HG03103 (cell line): ENCODE results near the gene PFDN1.

ENCODE experiments used
- ATAC-seq: cut with Tn5 transposase; IDR thresholded peaks from one replicate; pipeline ENCODE4 v1.9.1; 2021; ENCODE audit warnings: low read depth; ENCODE audit not compliant: unreplicated experiment

Gene PFDN1

DNA sequence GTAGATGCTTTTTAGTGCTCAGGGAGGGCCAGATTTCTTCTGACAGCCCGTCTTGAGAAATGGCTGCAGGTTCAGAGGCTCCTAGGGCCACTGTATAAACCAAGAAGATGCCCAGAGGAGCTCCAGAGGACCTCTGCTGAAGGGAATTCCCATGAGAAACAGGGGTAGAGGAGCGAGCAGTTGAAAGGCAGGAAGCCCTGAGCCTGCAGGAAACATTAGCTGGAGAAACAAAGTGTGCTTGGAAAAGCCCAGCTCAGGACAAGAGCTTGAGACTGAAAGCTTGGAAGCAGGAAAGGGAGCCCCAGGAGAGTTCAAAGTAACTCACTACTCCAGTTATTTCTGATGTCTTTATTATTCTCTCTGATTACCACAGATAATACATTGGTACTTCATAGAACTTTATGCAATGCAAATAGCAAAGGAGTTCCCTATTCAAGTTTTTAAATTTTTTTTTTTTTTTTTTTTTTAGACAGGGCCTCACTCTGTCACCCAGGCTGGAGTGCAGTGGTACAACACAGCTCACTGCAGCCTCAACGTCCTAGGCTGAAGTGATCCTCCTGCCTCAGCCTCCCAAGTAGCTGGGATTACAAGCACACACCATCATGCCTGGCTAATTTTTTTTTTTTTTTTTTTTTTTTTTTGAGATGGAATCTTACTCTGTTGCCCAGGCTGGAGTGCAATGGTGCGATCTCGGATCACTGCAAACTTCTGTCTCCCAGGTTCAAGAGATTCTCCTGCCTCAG is 27.0 kb upstream of the PFDN1 start:
- ATAC-seq = no peak

DNA sequence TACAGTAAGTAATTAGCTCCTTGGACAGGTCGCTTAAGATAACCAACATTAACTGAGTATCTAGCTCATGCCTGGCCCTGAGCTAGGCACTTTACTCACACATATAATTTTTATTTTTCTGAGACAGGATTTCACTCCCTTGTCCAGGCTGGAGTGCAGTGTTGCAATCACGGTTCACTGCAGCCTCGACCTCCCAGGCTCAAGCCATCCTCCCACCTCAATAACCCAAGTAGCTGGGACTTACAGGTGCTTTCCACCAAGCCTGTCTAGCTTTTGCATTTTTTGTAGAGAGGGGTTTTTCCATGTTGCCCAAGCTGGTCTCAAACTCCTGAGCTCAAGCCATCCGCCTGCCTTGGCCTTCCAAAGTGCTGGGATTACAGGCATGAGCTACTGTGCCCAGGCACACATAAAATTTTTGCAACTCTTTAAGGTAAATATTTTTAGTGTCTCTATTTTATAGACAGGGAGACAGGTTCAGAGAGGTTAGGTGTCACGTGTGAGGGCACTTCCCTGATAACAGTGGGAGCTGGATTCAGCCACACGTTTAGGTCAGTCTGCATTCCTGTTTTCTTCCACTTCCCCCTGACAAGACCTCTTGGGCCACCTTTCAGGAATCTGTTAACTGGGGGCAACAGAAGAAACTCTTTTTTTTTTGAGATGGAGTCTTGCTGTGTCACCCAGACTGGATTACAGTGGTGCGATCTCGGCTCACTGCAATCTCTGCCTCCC is 25.3 kb upstream of the PFDN1 start:
- ATAC-seq = no peak

DNA sequence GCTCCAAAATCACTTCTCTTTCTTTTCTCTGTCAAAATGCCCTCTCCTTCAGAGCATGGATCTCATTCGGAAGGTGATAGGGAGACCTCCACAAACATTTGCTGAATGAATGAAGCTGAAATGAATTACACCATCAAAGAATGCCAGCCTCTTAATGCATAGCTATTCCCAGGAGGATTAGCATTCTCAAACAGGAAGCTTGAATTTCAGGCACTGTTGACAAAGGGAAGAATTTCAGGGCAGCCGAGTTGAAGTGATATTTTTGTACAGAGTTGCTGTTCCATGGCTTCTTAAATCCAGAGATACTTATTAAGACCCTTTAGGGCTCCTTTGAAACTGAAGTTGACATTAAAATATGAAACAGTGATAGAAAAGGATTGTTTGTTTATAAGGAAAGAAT is 24.7 kb upstream of the PFDN1 start:
- no peak for ATAC-seq

DNA sequence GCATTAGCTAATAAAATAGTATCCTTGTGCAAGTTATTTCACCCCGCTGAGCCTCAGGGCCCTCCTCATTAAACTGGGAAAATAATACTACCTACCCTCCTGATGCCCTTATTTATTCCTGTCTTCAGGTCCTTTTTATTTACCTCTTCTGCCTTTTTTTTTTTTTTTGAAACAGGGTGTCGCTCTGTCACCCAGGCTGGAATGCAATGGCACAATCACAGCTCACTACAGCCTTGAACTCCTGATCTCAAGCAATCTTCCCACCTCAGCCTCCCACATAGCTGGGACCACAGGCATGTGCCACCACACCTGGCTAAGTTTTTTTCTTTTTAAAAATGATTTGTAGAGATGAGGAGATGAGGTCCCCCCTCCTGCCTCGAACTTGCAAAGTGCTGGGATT is 22.6 kb upstream of the PFDN1 start:
- no peak for ATAC-seq

GRCh38 chr5:140324617-140325241 is 21.8 kb upstream of the PFDN1 start:
- ATAC-seq = no peak

DNA sequence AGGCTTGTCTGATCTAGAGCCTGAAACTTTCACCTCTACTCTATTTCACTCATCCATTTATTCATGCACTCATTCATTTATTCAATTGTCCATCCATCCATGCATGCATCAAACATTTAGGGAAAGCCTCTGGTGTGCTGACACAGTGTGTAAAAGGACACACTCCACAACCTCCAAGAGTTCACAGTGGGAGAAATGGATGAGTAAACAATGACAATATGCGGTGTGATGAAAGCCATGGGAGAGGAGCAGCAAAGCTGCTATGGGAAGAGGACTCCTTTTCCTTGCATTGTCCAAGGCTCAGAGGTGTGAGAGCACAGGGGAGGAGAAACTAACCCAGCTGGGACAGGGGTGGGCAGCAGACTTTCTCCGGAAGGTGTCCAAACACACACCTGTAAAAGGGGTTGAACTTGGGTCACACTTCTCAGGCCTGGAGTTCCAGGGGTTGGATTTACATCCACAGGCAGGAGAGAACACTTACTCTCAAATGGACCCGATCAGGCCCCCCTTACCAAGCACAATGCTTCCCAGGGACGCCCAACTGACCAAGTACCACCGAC is 21.2 kb upstream of the PFDN1 start:
- no peak for ATAC-seq

DNA sequence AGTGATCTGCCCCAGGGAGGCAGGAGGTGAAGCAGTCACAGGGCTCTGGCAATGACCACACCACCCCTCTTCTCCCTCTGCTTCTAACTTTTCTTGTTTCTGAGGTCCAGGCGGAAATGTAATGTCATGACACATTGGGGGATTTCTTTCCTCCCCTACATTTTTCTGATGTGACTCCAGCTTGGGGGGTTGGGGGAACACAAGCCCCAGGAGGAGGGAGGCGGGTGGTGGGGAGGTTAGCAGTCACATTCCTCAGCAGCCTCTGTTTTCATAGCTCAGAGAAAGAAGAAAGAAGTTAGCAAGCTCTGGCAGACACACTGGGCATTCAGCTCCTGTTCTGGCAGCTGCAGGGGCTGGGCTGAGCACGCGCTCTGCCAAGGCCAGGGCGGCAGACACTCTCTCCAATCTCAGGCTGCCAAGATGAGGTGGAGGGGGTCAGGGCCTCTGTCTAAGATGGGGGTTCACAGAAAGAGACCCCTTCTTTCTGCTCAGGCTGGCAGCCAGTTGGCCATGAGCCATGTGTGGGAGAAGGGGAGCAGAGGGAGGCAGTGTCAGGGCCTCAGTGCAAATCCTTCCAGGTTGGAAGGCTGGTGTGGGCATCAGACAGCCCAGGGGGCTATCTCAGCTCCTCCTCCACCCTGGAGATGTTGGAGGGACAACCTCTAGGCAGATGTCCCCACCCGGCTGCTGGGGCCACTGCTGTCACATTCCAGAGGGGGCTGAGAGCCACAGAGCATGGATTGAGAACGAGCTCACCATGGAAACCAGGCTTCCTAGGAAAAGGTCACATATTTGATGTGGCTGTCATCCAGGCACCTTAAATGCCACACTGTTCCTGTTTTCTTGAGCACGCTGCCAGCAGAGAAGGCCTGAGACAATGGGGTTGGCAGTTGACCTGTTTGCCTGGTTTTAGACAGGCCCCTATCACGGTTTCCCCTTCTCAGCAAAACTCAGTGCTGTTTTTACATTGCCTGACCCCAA is 20.1 kb upstream of the PFDN1 start:
- no peak for ATAC-seq

DNA sequence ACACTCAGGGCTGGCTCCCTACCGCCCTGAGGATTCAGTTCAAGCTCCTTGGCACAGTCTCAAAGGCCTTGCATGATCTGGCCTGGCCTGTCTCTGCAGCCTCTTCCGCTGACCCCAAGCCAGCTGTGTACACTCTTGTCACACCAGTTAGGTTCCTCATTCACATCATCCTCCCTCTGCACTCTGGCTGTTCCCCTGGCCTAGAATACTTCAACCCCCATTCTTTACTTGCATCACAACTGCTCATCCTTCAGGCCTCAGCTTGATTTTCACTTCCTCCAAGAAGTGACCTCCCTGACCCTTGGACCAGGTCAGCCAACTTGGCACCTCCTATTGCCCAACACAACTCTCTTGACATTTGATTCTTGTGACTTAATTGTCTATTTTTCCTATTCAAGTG is 18.9 kb upstream of the PFDN1 start:
- ATAC-seq = no peak

DNA sequence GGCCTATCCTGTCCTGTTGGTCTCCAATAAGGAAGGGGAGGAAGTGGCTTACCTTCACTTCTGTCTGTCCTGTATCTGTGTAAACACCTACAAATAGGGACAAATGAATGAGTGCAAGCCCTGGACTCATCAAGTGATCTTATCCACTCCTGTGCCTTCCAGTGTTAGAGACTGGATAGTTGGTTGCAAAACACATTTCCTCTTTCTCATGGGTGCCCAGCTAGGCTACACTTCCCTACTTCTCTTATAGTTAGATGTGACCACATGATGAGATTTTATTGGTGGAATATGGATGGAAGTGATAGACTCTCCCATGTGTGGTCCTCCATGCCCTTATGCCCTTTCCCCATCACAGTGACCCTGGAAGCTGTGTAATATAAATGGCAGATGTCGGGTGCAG is 16.9 kb upstream of the PFDN1 start:
- ATAC-seq = no peak

DNA sequence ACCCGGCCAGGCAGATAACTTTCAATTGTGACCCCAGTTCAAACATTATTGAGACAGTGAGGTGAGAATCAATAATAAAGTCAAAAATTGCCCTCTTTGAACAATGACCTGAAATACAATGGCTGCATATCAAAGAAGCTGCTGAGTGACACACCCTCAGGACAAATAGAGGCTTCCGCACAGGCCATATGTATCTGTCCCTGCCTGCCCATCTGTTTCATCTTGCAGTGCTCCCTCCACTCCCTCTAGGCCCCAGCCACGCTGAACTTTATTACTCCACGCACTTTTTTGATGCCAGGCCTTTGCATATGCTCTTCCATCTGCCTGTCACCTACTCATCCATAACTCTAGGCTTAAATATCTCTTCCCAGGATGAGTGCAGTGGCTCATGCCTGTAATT is 15.9 kb upstream of the PFDN1 start:
- no peak for ATAC-seq

GRCh38 chr5:140317859-140318258 is 15.0 kb upstream of the PFDN1 start:
- no peak for ATAC-seq

DNA sequence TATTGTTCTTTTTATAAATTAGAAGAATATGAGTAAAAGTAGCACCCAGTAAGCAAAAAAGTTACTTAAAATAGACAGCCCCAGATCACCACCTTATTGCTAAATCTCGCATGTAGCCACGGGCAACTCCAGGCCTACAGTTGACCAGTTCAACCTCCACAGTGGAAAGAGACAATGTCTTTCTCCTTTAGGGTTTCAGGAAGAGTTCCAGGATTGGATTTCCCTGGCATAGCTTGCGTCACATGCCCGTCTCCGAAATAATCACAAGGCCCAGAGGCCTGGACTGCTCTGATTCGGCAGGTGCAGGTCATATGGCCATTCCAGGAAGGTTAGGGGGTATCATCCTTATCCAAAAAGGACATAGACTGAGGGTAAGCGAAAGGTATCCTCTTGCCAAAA is 9.9 kb upstream of the PFDN1 start:
- no peak for ATAC-seq

DNA sequence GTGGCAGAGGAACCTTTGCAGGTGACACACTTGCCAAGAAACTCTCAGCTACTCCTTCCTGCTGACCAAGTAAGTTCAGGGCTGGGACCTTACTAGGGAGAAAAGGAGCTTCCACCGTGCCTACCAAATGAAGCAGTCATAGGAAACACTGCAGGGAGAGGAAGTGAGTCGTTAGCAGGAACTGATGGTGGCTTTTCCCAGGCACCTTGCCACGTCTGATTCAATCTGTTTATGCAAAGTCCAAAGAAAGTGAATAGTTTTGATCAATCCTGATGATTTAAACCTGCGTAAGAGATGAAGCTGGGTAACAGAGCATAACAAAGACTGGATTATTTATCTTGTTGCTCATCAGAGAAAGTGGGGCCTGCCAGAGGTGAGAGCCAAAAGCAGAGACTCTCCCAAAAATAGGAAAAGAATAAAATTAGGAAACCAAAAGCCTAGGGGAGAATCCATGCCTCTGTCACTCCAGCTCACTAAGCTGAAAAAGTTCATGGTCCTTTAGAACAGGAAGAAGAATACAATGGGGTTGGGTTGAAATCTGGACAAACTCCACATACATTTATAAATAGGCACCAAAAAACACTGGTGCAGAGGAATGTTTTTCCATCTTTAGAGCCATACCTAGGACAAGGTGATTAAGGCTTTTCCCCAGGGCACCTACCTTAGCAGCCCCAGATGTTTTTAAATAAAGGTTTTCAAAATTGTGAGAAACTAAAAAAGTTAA is 9.3 kb upstream of the PFDN1 start:
- no peak for ATAC-seq

GRCh38 chr5:140311011-140311467 is 8.1 kb upstream of the PFDN1 start:
- no peak for ATAC-seq

GRCh38 chr5:140310434-140310833 is 7.5 kb upstream of the PFDN1 start:
- ATAC-seq = no peak

DNA sequence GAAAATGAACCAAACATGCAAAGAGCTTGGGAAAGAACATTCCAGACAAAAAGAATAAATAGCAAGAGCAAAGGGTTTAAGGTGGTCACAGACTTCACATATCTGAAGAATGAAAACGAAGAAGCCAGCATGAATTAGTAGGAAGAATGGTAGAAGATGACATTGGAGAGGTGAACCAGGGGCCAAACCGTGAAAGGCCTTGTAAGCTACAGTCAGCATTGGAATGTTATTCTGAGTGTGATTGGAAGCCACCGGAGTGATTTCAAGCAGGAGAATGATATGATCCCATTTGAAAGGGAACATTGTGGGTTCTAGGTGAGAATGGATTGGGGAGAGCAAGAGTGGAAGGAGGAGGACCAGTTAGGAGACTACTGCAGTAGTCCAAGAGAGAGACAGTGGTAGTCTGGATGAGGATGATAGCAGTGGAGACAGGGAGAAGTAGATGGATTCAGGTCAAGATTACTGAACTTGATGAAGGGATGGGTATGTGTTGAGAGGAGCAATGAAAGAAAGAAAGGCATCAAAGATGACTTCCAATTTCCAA is 6.9 kb upstream of the PFDN1 start:
- ATAC-seq = no peak

GRCh38 chr5:140305471-140305870 is 2.6 kb upstream of the PFDN1 start:
- no peak for ATAC-seq

- no peak for ATAC-seq
Measured at GRCh38 chr5:140303966-140304365, 1.1 kb upstream of the PFDN1 start.

GRCh38 chr5:140301136-140301535 is 1.8 kb downstream of the PFDN1 start:
- no peak for ATAC-seq
